NCI-H2227 treated with DMSO at 0.1 percent for 48 hours (cell line): Measurements from ENCODE around the gene MAS1.
"Not testable (repeated sequence)": the region's sequence is repeated elsewhere in the genome, so short reads cannot be mapped to it uniquely, and the experiment has no call there.

ENCODE experiments used
- DNase-seq: peaks from one replicate; lab custom pipeline; 2025; lab: John Stamatoyannopoulos, UW

Gene MAS1

GRCh38 chr6:159890792-159891191 lies at the start of gene MAS1:
Gene MAS1 (plus strand): TSS chr6:159890988. CDS start chr6:159906956, 15,968 bp downstream.
- no peak for DNase-seq

GRCh38 chr6:159842035-159842434 lies 48.8 kb upstream of the MAS1 start:
- no peak for DNase-seq

GRCh38 chr6:159844737-159845645 lies 45.8 kb upstream of the MAS1 start:
- DNase-seq, result no peak

GRCh38 chr6:159848552-159848951 lies 42.2 kb upstream of the MAS1 start:
- DNase-seq, result not testable (repeated sequence)

- DNase-seq, result not testable (repeated sequence)
These were observed 40.9 kb upstream of the MAS1 start for GRCh38 chr6:159849851-159850250.

GRCh38 chr6:159852877-159853276 lies 37.9 kb upstream of the MAS1 start:
- DNase-seq, result no peak

- no peak for DNase-seq
These were observed 37.0 kb upstream of the MAS1 start for GRCh38 chr6:159853754-159854153.

- DNase-seq, result no peak
These were observed 35.8 kb upstream of the MAS1 start for GRCh38 chr6:159854959-159855358.

- DNase-seq, result no peak
These were observed 32.5 kb upstream of the MAS1 start for GRCh38 chr6:159858259-159858658.

GRCh38 chr6:159860482-159860881 lies 30.3 kb upstream of the MAS1 start:
- DNase-seq, result no peak

- DNase-seq, result no peak
These were observed 28.7 kb upstream of the MAS1 start for GRCh38 chr6:159862103-159862502.

GRCh38 chr6:159863341-159863740 lies 27.4 kb upstream of the MAS1 start:
- DNase-seq, result peak; percentile 3

- no peak for DNase-seq
These were observed 25.4 kb upstream of the MAS1 start for GRCh38 chr6:159865226-159865920.

- DNase-seq, result no peak
These were observed 24.2 kb upstream of the MAS1 start for GRCh38 chr6:159866286-159867247.

GRCh38 chr6:159871241-159871640 lies 19.5 kb upstream of the MAS1 start:
- no peak for DNase-seq

- DNase-seq, result no peak
These were observed 18.9 kb upstream of the MAS1 start for GRCh38 chr6:159871906-159872305.

GRCh38 chr6:159874435-159874834 lies 16.4 kb upstream of the MAS1 start:
- DNase-seq, result no peak

- DNase-seq, result no peak
These were observed 15.6 kb upstream of the MAS1 start for GRCh38 chr6:159875194-159875593.

- no peak for DNase-seq
These were observed 14.5 kb upstream of the MAS1 start for GRCh38 chr6:159876242-159876641.

GRCh38 chr6:159877256-159877808 lies 13.5 kb upstream of the MAS1 start:
- no peak for DNase-seq

GRCh38 chr6:159878341-159878740 lies 12.4 kb upstream of the MAS1 start:
- DNase-seq, result no peak

GRCh38 chr6:159879856-159880255 lies 10.9 kb upstream of the MAS1 start:
- no peak for DNase-seq
